ENCODE data around the gene STAT5B. TPM values are rescaled to one million over a fixed set of nuclear protein-coding genes. Genes with fewer than 3 reads are reported as not detected.

STAT5B gene
- total RNA-seq, 4 donors from 2014 or later, result 72.1 to 187 (median 144) TPM

DNA sequence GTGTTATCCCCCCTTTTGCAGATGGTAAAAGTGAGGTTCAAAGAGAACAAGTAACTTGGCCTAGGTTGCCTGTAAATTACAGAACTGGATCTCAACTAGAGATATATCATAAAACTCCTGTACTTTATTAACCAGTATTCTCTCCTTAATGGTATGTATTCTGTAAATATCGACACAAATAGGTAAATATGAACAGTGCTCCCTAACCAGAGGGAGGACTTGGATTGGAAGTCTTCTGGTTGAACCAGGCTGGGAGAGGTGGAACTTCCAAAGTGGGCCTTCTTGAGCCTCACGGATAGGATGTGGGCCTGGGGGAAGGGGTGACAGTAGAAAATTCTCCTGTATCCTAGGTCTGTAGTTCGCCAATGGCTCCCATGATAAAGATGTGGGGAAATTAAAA, 19.8 kb upstream of the STAT5B start:
- Histone ChIP-seq H3K4me3 (no peak overlapping the region), H3K27me3 (no peaks in the 10 kb centered on the region), H3K9me3 (no peaks in the 10 kb centered on the region), H3K27ac (no peak overlapping the region), H3K4me1 (no peaks in the 10 kb centered on the region), H3K36me3 (no peaks in the 10 kb centered on the region)
- intact Hi-C loops (cut with DNase I; ENCODE audit: low total_unique reads), result no loop called here
- no peak for DNase-seq
- TF ChIP-seq POLR2A (IDR thresholded peaks at IDR 0.05), result no peak
- TF ChIP-seq, protein P1, sequence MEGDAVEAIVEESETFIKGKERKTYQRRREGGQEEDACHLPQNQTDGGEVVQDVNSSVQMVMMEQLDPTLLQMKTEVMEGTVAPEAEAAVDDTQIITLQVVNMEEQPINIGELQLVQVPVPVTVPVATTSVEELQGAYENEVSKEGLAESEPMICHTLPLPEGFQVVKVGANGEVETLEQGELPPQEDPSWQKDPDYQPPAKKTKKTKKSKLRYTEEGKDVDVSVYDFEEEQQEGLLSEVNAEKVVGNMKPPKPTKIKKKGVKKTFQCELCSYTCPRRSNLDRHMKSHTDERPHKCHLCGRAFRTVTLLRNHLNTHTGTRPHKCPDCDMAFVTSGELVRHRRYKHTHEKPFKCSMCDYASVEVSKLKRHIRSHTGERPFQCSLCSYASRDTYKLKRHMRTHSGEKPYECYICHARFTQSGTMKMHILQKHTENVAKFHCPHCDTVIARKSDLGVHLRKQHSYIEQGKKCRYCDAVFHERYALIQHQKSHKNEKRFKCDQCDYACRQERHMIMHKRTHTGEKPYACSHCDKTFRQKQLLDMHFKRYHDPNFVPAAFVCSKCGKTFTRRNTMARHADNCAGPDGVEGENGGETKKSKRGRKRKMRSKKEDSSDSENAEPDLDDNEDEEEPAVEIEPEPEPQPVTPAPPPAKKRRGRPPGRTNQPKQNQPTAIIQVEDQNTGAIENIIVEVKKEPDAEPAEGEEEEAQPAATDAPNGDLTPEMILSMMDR (IDR thresholded peaks at IDR 0.05), result no peak

DNA sequence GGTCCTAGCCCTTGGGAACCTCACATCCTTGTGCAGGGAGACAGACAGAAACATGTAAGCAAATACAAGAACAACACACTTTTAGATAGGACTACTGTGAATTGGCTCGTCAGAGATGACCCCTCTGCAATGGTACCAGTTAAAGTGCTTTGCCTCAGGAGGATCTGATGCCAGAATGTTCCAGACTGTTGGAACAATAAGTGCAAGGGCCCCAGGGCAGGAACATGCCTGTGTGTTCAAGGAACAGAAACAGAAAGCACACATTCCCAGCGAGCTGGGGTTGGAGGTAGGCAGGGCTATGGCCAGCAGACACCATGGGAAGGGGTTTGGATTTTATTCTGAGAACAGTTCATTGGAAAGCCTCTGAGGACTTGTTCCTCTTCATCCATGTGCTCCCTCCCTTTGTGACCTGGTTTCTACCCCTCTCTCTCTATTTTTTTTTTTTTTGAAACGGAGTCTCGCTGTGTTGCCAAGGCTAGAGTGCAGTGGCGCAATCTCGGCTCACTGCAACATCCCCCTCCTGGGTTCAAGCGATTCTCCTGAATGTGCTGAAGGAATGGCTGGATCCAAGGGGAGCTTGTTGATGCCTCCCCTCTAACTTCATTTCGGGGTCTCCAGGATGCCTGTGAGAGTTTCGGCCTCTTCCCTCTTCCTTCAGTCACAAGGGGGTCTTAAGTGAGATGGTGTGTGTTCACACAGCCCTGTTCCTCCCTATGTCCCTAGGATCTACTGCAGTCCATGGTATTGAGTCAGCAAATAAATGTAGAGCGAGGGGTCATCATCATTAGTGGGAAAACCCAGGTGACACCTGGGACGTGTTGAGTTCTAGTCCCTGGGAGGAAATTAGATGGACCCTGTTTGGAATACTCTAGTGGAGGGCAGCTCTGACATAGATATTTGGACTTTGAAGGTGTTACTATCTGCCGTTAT, 18.5 kb upstream of the STAT5B start:
- intact Hi-C loops (cut with DNase I; ENCODE audit: low total_unique reads), result no loop called here
- no peaks in the 10 kb centered on the region for H3K36me3 ChIP-seq
- H3K27ac ChIP-seq, result no peak overlapping the region
- no peaks in the 10 kb centered on the region for H3K9me3 ChIP-seq
- no peaks in the 10 kb centered on the region for H3K4me1 ChIP-seq
- no peak for DNase-seq
- H3K27me3 ChIP-seq, result no peaks in the 10 kb centered on the region
- TF ChIP-seq, protein P1 (IDR thresholded peaks at IDR 0.05), result no peak
- TF ChIP-seq POLR2A (IDR thresholded peaks at IDR 0.05), result no peak
- no peak overlapping the region for H3K4me3 ChIP-seq

DNA sequence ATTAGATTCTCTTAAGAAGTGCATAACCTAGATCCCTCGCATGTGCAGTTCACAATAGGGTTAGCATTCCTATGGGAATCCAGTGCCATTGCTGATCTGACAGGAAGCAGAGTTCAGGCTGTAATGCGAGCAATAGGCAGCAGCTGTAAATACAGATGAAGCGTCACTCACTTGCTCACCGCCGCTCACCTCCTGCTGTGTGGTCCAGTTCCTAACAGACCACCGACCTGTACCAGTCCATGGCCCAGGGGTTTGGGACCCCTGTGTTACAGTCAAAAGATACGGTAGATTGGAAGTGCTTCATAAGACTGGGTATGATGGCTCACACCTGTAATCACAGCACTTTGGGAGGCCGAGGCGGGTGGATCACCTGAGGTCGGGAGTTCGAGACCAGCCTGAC, 14.9 kb upstream of the STAT5B start:
- H3K27ac ChIP-seq, result no peak overlapping the region
- intact Hi-C loops (cut with DNase I; ENCODE audit: low total_unique reads), result no loop called here

DNA sequence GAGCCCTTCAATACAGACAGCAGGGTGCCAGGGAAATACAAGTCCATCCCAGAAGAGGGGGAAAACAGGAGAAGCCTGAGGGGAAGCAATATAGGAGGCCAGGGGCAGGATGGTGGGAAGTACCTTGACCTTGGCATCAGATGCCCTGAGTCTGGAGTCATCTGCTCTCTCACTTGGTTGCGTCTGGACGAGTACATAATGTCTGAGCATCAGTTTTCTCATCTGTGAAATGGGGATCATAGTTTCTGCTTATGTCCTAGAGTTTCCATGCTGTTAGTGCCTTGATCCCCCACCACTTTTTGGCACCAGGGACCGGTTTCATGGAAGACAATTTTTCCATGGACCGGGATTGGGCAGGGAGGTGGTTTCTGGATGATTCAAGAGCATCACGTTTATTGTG, 14.4 kb upstream of the STAT5B start:
- Histone ChIP-seq H3K4me1 (peaks cover 6 to 7% of the 10 kb centered on the region in 2 donors), H3K27me3 (no peaks in the 10 kb centered on the region), H3K4me3 (no peak overlapping the region), H3K36me3 (no peaks in the 10 kb centered on the region), H3K27ac (no peak overlapping the region), H3K9me3 (no peaks in the 10 kb centered on the region)
- DNase-seq, result no peak
- no peak for TF ChIP-seq POLR2A (IDR thresholded peaks at IDR 0.05)
- TF ChIP-seq, protein P1 (IDR thresholded peaks at IDR 0.05), result no peak
- intact Hi-C loops (cut with DNase I; ENCODE audit: low total_unique reads), result no loop called here

More for the DNA sequence above, 14.9 kb upstream of the STAT5B start:
- DNase-seq, result peak in 1 of 2 donors; percentile 12
- no peak overlapping the region for H3K4me3 ChIP-seq
- H3K9me3 ChIP-seq, result no peaks in the 10 kb centered on the region
- H3K36me3 ChIP-seq, result no peaks in the 10 kb centered on the region
- TF ChIP-seq, protein P1 (IDR thresholded peaks at IDR 0.05), result no peak
- TF ChIP-seq POLR2A (IDR thresholded peaks at IDR 0.05), result no peak
- peaks cover 6 to 7% of the 10 kb centered on the region in 2 donors for H3K4me1 ChIP-seq
- no peaks in the 10 kb centered on the region for H3K27me3 ChIP-seq

DNA sequence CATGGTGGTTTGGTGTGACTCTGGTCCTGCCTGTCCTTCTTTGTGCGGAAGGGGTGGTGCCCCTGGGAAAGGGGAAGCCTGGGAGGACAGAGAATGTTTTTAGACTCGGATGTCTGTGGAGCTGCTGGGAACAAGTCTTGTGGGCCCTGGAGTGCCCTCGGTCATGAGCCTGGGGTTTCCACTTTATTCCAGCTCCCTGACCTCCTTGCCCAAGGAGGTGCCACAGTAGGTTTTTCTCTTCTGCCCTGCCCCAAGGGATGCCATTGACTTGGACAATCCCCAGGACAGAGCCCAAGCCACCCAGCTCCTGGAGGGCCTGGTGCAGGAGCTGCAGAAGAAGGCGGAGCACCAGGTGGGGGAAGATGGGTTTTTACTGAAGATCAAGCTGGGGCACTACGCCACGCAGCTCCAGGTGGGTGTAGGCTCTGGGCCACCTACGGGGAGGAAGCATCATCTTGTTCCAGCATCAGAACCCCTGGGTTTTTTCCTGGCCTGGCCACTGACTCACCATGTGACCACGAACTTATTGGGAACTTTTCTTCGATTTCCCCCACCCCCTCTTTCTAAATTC, 13.5 kb upstream of the STAT5B start:
- DNase-seq, result peak; percentile 15 to 16
- no peak for TF ChIP-seq POLR2A (IDR thresholded peaks at IDR 0.05)
- TF ChIP-seq, protein P1 (IDR thresholded peaks at IDR 0.05), result no peak
- peaks cover 6 to 7% of the 10 kb centered on the region in 2 donors for H3K4me1 ChIP-seq
- no peaks in the 10 kb centered on the region for H3K27me3 ChIP-seq
- intact Hi-C loops (cut with DNase I; ENCODE audit: low total_unique reads), result no loop called here
- H3K27ac ChIP-seq, result peak overlapping the region; percentile 89 to 91
- H3K9me3 ChIP-seq, result no peaks in the 10 kb centered on the region
- no peaks in the 10 kb centered on the region for H3K36me3 ChIP-seq
- H3K4me3 ChIP-seq, result no peak overlapping the region
